ENCODE data around the gene NFAM1.

NFAM1 gene

GRCh38 chr22:42428025-42428424 is 4.2 kb downstream of the NFAM1 start:
- no peak overlapping the region for H3K4me3 ChIP-seq (ENCODE audit: low read depth, low read length)
- no peak overlapping the region for H3K27ac ChIP-seq (ENCODE audit: low read depth, low read length)
- no peak overlapping the region for H3K9ac ChIP-seq (ENCODE audit: low read length)
- no peaks in the 10 kb centered on the region for H3K9me3 ChIP-seq (ENCODE audit: control insufficient read depth, insufficient read depth, low read depth, low read length)
- H3K4me1 ChIP-seq (ENCODE audit: control insufficient read depth, insufficient read depth, low read length), result peaks cover 44% of the 10 kb centered on the region
- no peaks in the 10 kb centered on the region for H3K36me3 ChIP-seq (ENCODE audit: control insufficient read depth, insufficient read depth, low read length)
- H3K27me3 ChIP-seq (ENCODE audit: control insufficient read depth, insufficient read depth, low read length), result peaks cover 28% of the 10 kb centered on the region; the same call in 1 of the 2 replicates

DNA sequence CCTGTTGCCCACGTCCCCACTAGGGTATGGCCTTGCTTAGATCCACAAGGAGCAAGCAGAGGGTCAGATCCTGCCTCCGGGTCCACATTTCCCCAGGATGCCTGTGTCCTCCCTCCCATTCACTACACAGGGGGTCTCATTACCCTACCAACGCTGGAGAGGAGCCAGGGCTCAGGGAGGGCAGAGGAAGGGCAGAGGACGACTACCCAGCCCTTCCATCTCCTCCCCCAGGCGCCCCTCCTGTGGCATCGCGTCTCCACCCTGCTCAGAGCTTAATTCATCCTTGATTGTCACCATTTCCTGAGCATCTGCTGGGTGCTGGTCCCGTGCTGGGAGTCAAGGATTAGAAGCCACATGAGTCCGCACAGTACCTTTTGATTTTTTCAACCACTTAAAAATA is 5.0 kb downstream of the NFAM1 start:
- peaks cover 35% of the 10 kb centered on the region for H3K4me1 ChIP-seq (ENCODE audit: control insufficient read depth, insufficient read depth, low read length)
- H3K9ac ChIP-seq (ENCODE audit: low read length), result no peak overlapping the region
- H3K9me3 ChIP-seq (ENCODE audit: control insufficient read depth, insufficient read depth, low read depth, low read length), result no peaks in the 10 kb centered on the region
- no peak overlapping the region for H3K27ac ChIP-seq (ENCODE audit: low read depth, low read length)
- H3K27me3 ChIP-seq (ENCODE audit: control insufficient read depth, insufficient read depth, low read length), result peaks cover 19% of the 10 kb centered on the region; the same call in 1 of the 2 replicates
- H3K36me3 ChIP-seq (ENCODE audit: control insufficient read depth, insufficient read depth, low read length), result no peaks in the 10 kb centered on the region
- H3K4me3 ChIP-seq (ENCODE audit: low read depth, low read length), result no peak overlapping the region

- no peaks in the 10 kb centered on the region for H3K9me3 ChIP-seq (ENCODE audit: control insufficient read depth, insufficient read depth, low read depth, low read length)
- H3K27ac ChIP-seq (ENCODE audit: low read depth, low read length), result no peak overlapping the region
- H3K4me3 ChIP-seq (ENCODE audit: low read depth, low read length), result no peak overlapping the region
- no peak overlapping the region for H3K9ac ChIP-seq (ENCODE audit: low read length)
- peaks cover 24% of the 10 kb centered on the region for H3K4me1 ChIP-seq (ENCODE audit: control insufficient read depth, insufficient read depth, low read length)
- peaks cover 10% of the 10 kb centered on the region; the same call in 1 of the 2 replicates for H3K27me3 ChIP-seq (ENCODE audit: control insufficient read depth, insufficient read depth, low read length)
- H3K36me3 ChIP-seq (ENCODE audit: control insufficient read depth, insufficient read depth, low read length), result no peaks in the 10 kb centered on the region
Observed at GRCh38 chr22:42425989-42426355, 6.2 kb downstream of the NFAM1 start.

DNA sequence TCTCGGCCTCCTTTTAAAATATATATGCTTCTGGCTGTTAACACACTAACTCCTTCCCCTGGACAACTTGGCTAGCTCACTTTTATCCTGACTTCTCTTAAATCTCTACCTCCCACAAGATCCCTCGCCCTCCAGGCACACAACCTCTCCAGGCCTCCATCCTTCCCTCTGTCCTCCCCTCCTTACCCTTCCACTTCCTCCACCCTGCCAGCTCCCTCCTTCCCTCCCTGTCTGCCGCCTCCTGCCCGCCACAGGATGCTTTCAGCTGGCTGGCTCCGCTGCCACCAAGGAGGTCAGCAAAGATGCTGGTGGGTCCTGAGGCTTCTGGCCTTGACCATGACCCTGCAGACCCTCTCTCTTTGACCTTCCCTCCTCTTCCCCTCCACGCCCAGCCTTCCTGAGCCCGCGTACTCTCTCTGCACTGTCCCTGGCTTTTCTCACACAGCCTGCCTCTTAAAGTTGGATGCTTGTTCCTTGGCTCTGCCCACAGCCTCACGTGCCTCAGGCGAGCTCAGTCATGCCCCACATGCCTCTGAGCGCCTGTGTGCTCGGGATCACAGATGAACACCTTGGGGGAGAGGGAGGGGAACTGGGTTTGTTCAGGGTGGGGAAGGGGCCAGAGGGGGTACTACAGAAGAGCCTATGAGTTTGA is 6.7 kb downstream of the NFAM1 start:
- Histone ChIP-seq H3K27ac (ENCODE audit: low read depth, low read length) (no peak overlapping the region), H3K36me3 (ENCODE audit: control insufficient read depth, insufficient read depth, low read length) (no peaks in the 10 kb centered on the region), H3K27me3 (ENCODE audit: control insufficient read depth, insufficient read depth, low read length) (peaks cover 10% of the 10 kb centered on the region; the same call in 1 of the 2 replicates), H3K9me3 (ENCODE audit: control insufficient read depth, insufficient read depth, low read depth, low read length) (no peaks in the 10 kb centered on the region), H3K9ac (ENCODE audit: low read length) (no peak overlapping the region), H3K4me1 (ENCODE audit: control insufficient read depth, insufficient read depth, low read length) (peaks cover 20% of the 10 kb centered on the region; the same call in 1 of the 2 replicates), H3K4me3 (ENCODE audit: low read depth, low read length) (no peak overlapping the region)

GRCh38 chr22:42419243-42419881 is 12.8 kb downstream of the NFAM1 start:
- Histone ChIP-seq H3K27me3 (ENCODE audit: control insufficient read depth, insufficient read depth, low read length) (no peaks in the 10 kb centered on the region), H3K4me3 (ENCODE audit: low read depth, low read length) (no peak overlapping the region), H3K9ac (ENCODE audit: low read length) (no peak overlapping the region), H3K27ac (ENCODE audit: low read depth, low read length) (no peak overlapping the region), H3K4me1 (ENCODE audit: control insufficient read depth, insufficient read depth, low read length) (peaks cover 19% of the 10 kb centered on the region), H3K36me3 (ENCODE audit: control insufficient read depth, insufficient read depth, low read length) (no peaks in the 10 kb centered on the region), H3K9me3 (ENCODE audit: control insufficient read depth, insufficient read depth, low read depth, low read length) (no peaks in the 10 kb centered on the region)

GRCh38 chr22:42418811-42419242 is 13.4 kb downstream of the NFAM1 start:
- Histone ChIP-seq H3K36me3 (ENCODE audit: control insufficient read depth, insufficient read depth, low read length) (no peaks in the 10 kb centered on the region), H3K27me3 (ENCODE audit: control insufficient read depth, insufficient read depth, low read length) (no peaks in the 10 kb centered on the region), H3K4me1 (ENCODE audit: control insufficient read depth, insufficient read depth, low read length) (peaks cover 16% of the 10 kb centered on the region), H3K9ac (ENCODE audit: low read length) (no peak overlapping the region), H3K4me3 (ENCODE audit: low read depth, low read length) (no peak overlapping the region), H3K27ac (ENCODE audit: low read depth, low read length) (no peak overlapping the region), H3K9me3 (ENCODE audit: control insufficient read depth, insufficient read depth, low read depth, low read length) (no peaks in the 10 kb centered on the region)

DNA sequence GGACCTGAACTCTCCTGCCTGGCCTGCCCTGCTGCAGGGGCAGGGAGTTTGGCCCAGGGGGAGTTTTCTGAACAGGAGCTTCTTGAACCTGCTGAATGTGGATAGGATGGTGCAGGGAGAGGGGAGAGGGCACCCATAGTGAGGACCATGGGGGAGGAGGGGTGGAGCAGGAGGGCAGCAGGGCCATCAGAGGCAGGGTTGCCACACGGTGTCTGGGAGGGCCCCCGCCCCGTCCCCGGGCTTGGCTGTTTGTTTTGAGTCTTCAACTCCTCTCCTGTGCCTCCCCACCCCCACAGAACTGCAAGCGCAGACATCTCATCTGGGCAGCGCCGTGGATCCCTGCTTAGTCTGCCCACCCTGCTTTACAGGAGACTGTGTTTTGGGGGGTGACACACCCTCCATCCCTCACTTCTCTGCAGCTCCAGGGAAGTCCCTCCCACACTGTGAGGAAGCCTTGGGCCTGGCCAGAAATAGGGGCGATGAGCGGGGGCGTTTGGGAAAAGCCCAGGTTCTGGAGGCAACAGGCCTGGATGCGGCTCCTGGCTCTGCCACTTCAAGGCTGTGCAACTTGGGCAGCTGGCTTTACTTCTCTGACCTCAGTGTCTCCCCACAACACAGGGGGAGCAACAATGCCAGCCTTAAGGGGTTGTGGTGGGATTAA is 14.4 kb downstream of the NFAM1 start:
- H3K27ac ChIP-seq (ENCODE audit: low read depth, low read length), result no peak overlapping the region
- no peak overlapping the region for H3K4me3 ChIP-seq (ENCODE audit: low read depth, low read length)
- H3K9ac ChIP-seq (ENCODE audit: low read length), result no peak overlapping the region
- H3K9me3 ChIP-seq (ENCODE audit: control insufficient read depth, insufficient read depth, low read depth, low read length), result no peaks in the 10 kb centered on the region
- H3K36me3 ChIP-seq (ENCODE audit: control insufficient read depth, insufficient read depth, low read length), result no peaks in the 10 kb centered on the region
- no peaks in the 10 kb centered on the region for H3K27me3 ChIP-seq (ENCODE audit: control insufficient read depth, insufficient read depth, low read length)
- H3K4me1 ChIP-seq (ENCODE audit: control insufficient read depth, insufficient read depth, low read length), result peaks cover 24% of the 10 kb centered on the region

GRCh38 chr22:42416671-42417230 is 15.5 kb downstream of the NFAM1 start:
- Histone ChIP-seq H3K9ac (ENCODE audit: low read length) (no peak overlapping the region), H3K4me3 (ENCODE audit: low read depth, low read length) (no peak overlapping the region), H3K4me1 (ENCODE audit: control insufficient read depth, insufficient read depth, low read length) (peaks cover 33% of the 10 kb centered on the region), H3K9me3 (ENCODE audit: control insufficient read depth, insufficient read depth, low read depth, low read length) (no peaks in the 10 kb centered on the region), H3K27me3 (ENCODE audit: control insufficient read depth, insufficient read depth, low read length) (no peaks in the 10 kb centered on the region), H3K27ac (ENCODE audit: low read depth, low read length) (no peak overlapping the region), H3K36me3 (ENCODE audit: control insufficient read depth, insufficient read depth, low read length) (no peaks in the 10 kb centered on the region)

DNA sequence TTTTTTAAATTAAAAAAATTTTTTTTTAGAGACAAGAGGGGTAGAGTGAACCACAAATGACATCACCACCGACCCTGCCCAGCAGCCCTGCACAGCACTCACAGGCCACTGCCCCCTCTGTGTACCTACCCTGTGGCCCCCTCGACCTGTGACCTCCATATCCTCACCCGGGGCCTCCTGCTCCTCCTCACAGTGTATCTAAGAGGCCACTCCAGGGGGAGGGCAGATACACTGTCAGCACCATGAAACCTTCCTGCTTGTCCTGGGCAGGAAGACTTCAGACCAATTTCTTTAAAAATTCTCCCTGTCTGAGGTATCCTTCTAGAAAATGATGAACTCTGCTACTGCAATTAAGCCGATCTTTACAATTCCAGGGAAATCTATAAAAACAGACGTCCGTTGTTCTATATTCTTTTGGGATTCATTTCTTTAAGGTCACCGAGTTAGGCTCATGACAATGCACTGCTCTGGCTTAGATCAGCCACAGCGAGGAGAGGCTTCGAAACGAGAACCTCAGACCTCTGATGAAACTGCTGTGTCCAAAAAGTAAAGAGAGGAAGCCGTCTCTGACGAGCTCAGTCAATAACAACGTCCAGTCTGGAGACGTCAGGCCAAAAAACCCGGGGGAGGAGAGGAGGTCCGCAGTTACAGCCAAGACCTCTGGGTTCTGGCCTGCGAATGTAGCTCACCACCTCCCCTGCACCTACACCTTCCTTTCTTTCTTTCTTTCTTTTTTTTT is 17.5 kb downstream of the NFAM1 start:
- H3K27me3 ChIP-seq (ENCODE audit: control insufficient read depth, insufficient read depth, low read length), result no peaks in the 10 kb centered on the region
- H3K4me1 ChIP-seq (ENCODE audit: control insufficient read depth, insufficient read depth, low read length), result peaks cover 33% of the 10 kb centered on the region
- no peak overlapping the region for H3K9ac ChIP-seq (ENCODE audit: low read length)

DNA sequence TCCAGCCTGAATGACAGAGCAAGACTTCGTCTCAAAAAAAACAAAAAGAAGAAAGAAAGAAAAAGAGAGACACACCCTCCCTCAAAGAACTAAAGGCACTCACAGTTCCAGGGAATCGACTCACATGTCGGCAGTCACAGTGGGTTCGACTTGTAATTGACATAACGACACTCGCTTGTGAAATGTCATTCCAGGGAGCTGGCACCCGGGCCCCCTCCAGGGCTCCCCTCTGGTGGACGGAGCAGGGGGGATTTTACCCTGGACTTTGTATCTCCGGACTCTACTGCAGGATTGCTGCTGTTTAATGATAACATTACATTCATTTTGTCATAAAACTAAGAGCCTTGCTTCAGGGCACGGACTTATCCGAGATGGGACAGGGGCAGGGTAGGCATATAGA is 18.2 kb downstream of the NFAM1 start:
- Histone ChIP-seq H3K9ac (ENCODE audit: low read length) (no peak overlapping the region), H3K4me3 (ENCODE audit: low read depth, low read length) (no peak overlapping the region), H3K9me3 (ENCODE audit: control insufficient read depth, insufficient read depth, low read depth, low read length) (no peaks in the 10 kb centered on the region), H3K4me1 (ENCODE audit: control insufficient read depth, insufficient read depth, low read length) (peaks cover 32% of the 10 kb centered on the region), H3K27me3 (ENCODE audit: control insufficient read depth, insufficient read depth, low read length) (no peaks in the 10 kb centered on the region), H3K27ac (ENCODE audit: low read depth, low read length) (no peak overlapping the region), H3K36me3 (ENCODE audit: control insufficient read depth, insufficient read depth, low read length) (no peaks in the 10 kb centered on the region)

More for the DNA sequence above, 17.5 kb downstream of the NFAM1 start:
- H3K36me3 ChIP-seq (ENCODE audit: control insufficient read depth, insufficient read depth, low read length), result no peaks in the 10 kb centered on the region
- no peaks in the 10 kb centered on the region for H3K9me3 ChIP-seq (ENCODE audit: control insufficient read depth, insufficient read depth, low read depth, low read length)
- no peak overlapping the region for H3K27ac ChIP-seq (ENCODE audit: low read depth, low read length)
- no peak overlapping the region for H3K4me3 ChIP-seq (ENCODE audit: low read depth, low read length)

All from HUES6 (cell line).